Effector CD4-positive, alpha-beta T cell (primary cell): ENCODE measurements around the gene NEK8.
A peak's percentile ranks its signal among the peaks of the same experiment; 100 is the strongest.
"Not testable (repeated sequence)": the region's sequence is repeated elsewhere in the genome, so short reads cannot be mapped to it uniquely, and the experiment has no call there.

Experiments used
- DNase-seq: peaks from one replicate; pipeline ENCODE4 v3.0.0-alpha.2; 2020

Gene NEK8

GRCh38 chr17:28725660-28726225, 2.8 kb upstream of the NEK8 start:
- no peak for DNase-seq

GRCh38 chr17:28726226-28726626, 2.4 kb upstream of the NEK8 start, which contains the start of gene TLCD1:
TLCD1 (minus strand) TSS chr17:28726233; CDS start chr17:28726097, 136 bp downstream.
- DNase-seq = peak; percentile 58

DNA sequence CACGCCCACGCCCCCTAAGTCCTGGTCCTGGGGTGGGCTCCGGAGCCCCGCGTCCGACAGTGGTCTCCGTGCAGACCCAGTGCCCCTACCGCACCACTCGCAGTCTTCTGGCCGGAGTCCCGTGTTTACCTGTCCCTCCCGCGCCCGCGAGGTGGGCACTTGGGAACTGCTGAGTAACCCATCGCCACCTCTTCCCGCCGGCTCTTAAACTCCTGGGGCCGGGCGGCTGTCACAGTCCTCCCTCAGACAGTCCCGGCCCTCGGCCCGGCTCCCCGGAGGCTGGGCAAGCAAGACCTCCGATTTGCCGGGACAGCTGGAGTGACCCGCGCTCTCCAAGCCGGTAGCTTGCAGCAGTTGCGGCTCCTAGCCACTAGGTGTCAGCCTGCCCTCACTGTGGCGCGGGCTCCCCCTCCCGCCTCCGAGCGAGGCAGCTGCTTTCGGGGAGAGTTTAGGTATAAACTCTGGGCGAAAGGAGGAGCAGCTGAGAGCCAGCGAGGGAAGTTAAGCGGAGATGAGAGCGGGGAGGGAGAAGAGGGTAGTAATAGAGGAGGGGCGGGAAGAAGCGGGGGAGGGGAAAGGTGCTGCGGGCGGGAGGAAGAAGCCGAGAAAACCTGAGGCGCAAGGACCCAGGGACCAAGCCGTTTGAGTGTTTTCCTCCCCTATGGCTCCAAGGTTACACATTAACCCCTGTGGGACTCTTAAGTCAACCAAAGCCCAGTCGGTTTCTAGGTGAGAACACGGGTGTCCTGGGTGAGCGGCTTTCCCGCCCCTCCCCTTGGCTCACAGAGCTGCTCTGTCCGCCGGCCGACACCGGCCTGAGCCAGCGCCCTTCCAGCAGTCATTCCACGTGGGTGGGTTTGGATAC, 1.7 kb upstream of the NEK8 start:
- peak; percentile 89 for DNase-seq

- DNase-seq = no peak
Measured at GRCh38 chr17:28729950-28730330, 1.4 kb downstream of the NEK8 start.

DNA sequence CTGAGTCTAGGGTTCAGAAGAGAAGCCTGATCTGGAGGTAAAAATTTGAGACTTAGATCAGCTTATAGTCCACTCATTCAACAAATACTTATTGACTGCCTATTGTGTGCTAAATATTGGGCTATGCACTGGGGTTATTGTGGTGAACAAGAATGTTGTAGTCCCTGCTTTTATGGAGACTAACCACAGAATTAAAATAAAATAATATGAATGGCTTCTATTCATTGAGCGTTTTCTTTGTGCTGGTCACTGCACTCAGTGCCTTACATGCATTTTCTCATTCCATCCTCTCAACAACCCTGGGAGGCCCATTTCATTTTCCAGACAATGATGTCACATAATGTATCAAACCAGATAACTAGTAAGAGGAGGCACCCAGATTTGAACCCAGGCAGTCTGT, 4.8 kb downstream of the NEK8 start:
- no peak for DNase-seq

- DNase-seq = no peak
Measured at GRCh38 chr17:28734712-28735241, 6.2 kb downstream of the NEK8 start.

GRCh38 chr17:28735242-28735722, 6.7 kb downstream of the NEK8 start:
- no peak for DNase-seq

DNA sequence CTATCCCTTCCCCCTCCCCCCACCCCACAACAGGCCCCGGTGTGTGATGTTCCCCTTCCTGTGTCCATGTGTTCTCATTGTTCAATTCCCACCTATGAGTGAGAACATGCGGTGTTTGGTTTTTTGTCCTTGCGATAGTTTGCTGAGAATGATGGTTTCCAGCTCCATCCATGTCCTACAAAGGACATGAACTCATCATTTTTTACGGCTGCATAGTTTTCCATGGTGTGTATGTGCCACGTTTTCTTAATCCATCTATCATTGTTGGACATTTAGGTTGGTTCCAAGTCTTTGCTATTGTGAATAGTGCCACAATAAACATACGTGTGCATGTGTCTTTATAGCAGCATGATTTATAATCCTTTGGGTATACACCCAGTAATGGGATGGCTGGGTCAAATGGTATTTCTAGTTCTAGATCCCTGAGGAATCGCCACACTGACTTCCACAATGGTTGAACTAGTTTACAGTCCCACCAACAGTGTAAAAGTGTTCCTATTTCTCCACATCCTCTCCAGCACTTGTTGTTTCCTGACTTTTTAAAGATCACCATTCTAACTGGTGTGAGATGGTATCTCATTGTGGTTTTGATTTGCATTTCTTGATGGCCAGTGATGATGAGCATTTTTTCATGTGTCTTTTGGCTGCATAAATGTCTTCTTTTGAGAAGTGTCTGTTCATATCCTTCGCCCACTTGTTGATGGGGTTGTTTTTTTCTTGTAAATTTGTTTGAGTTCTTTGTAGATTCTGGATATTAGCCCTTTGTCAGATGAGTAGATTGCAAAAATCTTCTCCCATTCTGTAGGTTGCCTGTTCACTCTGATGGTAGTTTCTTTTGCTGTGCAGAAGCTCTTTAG, 7.6 kb downstream of the NEK8 start:
- not testable (repeated sequence) for DNase-seq

DNA sequence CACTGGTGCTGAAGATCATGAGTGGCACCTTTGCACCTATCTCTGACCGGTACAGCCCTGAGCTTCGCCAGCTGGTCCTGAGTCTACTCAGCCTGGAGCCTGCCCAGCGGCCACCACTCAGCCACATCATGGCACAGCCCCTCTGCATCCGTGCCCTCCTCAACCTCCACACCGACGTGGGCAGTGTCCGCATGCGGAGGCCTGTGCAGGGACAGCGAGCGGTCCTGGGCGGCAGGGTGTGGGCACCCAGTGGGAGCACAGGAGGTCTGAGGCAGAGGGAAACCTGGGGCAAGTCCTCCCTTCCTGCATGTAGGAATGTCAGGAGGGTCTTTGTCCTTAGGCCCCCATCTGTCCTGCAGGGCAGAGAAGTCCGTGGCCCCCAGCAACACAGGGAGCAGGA, 8.7 kb downstream of the NEK8 start:
- DNase-seq = no peak

GRCh38 chr17:28737770-28738679, 9.4 kb downstream of the NEK8 start:
- DNase-seq = no peak

GRCh38 chr17:28738680-28739384, 10.2 kb downstream of the NEK8 start:
- peak; percentile 25 for DNase-seq

DNA sequence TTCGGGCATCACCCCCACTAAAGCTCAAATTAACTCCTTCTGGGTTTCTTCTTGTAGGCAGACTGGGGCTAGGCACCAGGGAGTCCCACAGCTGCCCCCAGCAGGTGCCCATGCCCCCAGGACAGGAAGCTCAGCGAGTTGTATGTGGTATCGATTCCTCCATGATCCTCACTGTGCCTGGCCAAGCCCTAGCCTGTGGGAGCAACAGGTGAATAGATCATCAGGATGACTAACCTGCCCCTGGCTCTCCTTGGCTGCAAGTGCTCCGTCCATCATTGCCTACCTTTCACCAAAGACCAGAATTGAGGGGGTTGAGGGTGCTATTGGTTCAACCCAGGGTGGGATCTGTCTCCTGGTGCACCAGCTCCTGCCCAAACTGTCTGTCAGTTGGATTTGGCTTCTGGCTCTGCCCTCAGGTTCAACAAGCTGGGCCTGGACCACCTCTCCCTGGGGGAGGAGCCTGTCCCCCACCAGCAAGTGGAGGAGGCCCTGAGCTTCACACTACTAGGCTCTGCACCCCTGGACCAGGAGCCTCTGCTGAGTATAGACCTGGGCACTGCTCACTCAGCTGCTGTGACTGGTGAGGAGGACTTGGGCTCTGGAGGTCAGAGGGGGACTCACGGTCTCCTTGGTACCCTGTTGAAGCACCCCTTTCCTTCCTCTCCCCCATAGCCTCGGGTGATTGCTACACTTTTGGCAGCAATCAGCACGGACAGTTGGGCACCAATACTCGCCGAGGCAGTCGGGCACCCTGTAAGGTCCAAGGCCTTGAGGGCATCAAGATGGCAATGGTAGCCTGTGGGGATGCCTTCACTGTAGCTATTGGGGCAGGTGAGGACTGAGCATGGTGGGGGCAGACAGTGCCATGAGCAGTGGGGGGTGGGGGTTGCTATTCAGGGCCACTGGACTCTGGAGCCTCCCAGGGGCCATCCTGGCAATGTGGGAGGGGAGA, 12.1 kb downstream of the NEK8 start:
- no peak for DNase-seq

- DNase-seq = no peak
Measured at GRCh38 chr17:28741358-28742349, 13.1 kb downstream of the NEK8 start.

DNA sequence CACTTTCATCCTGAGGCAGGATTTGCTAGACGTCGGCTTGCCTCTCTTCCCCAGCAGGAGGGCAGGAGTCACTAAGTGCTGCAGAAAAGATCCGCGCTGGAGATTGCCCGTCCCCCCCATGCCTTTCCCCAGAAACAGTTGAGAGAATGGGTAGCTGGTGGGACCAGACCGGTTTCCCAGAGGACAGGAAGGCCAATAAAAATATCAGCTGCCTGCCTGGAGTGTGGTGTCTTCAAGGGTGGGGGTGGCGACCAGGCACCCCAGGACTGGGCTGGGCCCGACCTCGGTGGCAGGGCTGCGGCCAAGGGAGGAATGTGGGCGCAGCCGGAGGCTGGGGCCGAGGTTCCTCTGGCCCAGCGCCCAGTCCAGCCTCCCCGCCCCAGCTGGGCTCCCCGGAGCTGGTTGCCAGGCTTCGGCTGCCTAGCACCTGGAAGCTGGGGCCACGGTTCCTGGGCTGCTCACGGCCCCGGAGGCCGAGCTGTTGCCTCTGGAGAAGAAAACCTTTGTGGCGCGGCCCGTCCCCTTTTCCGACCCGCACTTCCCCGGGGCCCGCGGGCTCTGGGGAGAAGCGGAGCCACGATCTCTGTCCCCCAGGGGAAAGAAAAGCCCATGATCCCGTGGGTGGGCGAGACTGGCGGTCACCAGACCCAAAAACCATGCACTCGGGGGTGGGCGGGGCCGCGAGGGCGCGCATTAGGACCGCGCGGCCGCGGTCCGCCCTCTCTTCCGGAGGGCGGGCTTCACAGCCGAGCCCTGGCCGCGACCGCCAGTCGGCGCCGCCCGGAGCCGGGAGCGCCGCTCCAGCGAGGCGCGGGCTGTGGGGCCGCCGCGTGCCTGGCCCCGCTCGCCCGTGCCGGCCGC, 14.9 kb downstream of the NEK8 start, which contains the start of gene TRAF4:
TRAF4 (plus strand) TSS at position 769 of the 861 bp plus-strand sequence. CDS start 102 bp downstream, outside the sequence.
- peak; percentile 65 for DNase-seq

DNA sequence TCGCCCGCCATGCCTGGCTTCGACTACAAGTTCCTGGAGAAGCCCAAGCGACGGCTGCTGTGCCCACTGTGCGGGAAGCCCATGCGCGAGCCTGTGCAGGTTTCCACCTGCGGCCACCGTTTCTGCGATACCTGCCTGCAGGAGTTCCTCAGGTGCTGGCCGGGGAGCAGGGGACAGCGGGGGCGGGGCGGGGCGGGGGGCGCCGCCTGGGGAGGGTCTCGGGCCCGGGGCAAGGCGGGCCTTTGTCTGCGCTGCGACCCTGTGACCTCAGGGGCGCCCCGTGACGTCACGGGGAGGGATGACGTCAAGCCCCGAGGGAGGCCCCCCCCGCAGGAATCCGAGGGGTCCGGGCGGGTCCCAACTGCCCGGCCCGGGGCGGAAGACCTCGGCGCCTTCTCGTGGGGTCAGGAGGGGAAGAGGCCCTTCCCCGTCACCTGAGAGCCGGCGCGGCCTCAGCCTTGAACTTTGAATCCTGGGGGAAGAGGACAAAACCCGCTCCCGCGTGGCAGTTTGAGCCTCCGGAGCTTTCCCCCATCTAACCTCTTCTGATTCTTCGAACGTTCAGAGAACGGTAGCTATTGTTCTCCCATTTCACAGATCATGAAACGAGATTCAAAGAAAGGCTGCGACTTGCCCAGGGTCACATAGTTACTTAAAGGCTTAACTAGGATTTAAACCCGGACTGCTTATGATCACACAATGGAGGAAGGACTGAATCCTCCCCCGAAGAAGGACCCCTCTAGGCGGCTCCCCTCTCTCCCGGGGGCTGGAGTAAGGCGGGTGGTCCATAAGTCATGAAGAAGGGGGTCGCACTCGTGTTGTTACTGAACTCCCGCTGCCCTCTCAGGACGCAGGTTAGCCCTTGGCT, 15.8 kb downstream of the NEK8 start:
- peak; percentile 61 for DNase-seq
